Aorta (tissue), 5 donors: ENCODE measurements around the gene SLC9A7. TPM values are rescaled to one million over a fixed set of nuclear protein-coding genes. Genes with fewer than 3 reads are reported as not detected.

ENCODE experiments used
- ATAC-seq: fragments of 200-7000 bp; cut with Tn5 transposase; one replicate; pipeline ENCODE4 v1.9.1; 2022; ENCODE audit warnings: moderate library complexity; ENCODE audit not compliant: low FRiP score
- DNase-seq, 2 donors: peaks; one replicate each; pipeline ENCODE4 v3.0.0-alpha.2; 2020
- H3K27ac ChIP-seq, 2 donors: one replicate each; pipeline ENCODE4 v1.5.1; 2013; ENCODE audit warnings: low read length in 2 of 2, mild to moderate bottlenecking in 2 of 2, moderate library complexity in 2 of 2, control low read depth in 1 of 2, inconsistent platforms in 1 of 2, low read depth in 1 of 2
- H3K27me3 ChIP-seq, 2 donors: one replicate each; pipeline ENCODE4 v1.6.1; 2013; ENCODE audit warnings: control low read depth in 1 of 2, low read length in 1 of 2, mild to moderate bottlenecking in 1 of 2, moderate library complexity in 1 of 2; ENCODE audit not compliant: insufficient read depth in 2 of 2, control insufficient read depth in 1 of 2
- H3K36me3 ChIP-seq, 2 donors: one replicate each; pipeline ENCODE4 v1.6.1; 2013; ENCODE audit warnings: control low read depth in 1 of 2, low read length in 1 of 2, mild to moderate bottlenecking in 1 of 2; ENCODE audit not compliant: insufficient read depth in 2 of 2, control insufficient read depth in 1 of 2
- H3K4me1 ChIP-seq, 2 donors: one replicate each; pipeline ENCODE4 v1.6.1; 2013; ENCODE audit warnings: low read length in 2 of 2, control low read depth in 1 of 2, mild to moderate bottlenecking in 1 of 2, moderate library complexity in 1 of 2; ENCODE audit not compliant: insufficient read depth in 2 of 2, control insufficient read depth in 1 of 2
- H3K4me3 ChIP-seq, 2 donors: one replicate each; pipeline ENCODE4 v1.5.1; 2013; ENCODE audit warnings: low read length in 2 of 2, control low read depth in 1 of 2, mild to moderate bottlenecking in 1 of 2
- H3K9me3 ChIP-seq: one replicate; pipeline ENCODE4 v1.6.1; 2013; ENCODE audit warnings: mild to moderate bottlenecking, low read length; ENCODE audit not compliant: control insufficient read depth
- WGBS, 2 donors: extraction: QIAGEN DNeasy Blood & Tissue Kit; methylation state at CpG; one replicate each; pipeline ENCODE4 v1.1.7; 2013; 5-methylcytosine and 5-hydroxymethylcytosine counted together
- intact Hi-C, 2 donors: fragments of 100-400 bp; cut with DNase I; formaldehyde crosslinking; loops; one replicate each; pipeline versions ENCODE4 v1.14.2 to v1.15.0; 2022
- polyA plus RNA-seq, 2 donors: library from polyadenylated mRNA; stranded (reverse); fragments of 200-250 nt; gene quantifications; one replicate each; pipeline ENCODE4 v1.2.3, GENCODE V29; 2013
- total RNA-seq, 2 donors: library from RNA; stranded (reverse); fragmentation: NEBNext Ultra II Directional; extraction: Animal tissue kit (Norgen Biotek cat#: 25700); gene quantifications; one replicate each; pipeline ENCODE4 v1.2.1, GENCODE V29; 2021
- donor health status: healthy with polysubstance abuse.
- donor health status: Bipolar disorder and iron deficiency.
- donor health status: DM: no; HTN: no; CAD: no.
- donor health status: DM: no; HTN: no; CAD: no.
- donor health status: DM: yes; HTN: yes; CAD: no.

SLC9A7 gene
- total and polyA plus RNA-seq, 4 donors = 0.33 to 3.0 (median 1.4) TPM

DNA sequence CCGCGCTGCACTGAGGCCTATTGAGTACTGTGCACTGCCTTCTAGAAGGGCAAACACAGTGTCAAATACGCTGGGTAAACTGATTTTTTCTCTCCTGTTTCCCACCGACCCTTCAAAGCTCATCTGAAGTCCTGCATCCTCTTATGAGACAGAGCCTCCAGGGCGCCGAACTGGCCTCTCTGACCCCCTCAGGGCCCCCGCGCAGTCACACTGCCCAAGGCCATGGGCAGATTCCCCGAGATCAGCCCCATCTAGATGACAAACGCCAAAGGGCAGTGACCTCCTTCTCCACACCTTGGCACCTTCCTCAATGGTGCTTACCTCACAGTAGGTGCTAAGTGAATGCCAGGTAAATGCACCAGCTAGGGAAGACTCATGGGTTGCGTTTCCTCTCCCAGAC, 151.0 kb downstream of the SLC9A7 start:
- Histone ChIP-seq H3K9me3 (no peaks in the 10 kb centered on the region), H3K36me3 (no peaks in the 10 kb centered on the region), H3K27ac (no peak overlapping the region), H3K4me3 (no peak overlapping the region), H3K4me1 (no peaks in the 10 kb centered on the region), H3K27me3 (no peaks in the 10 kb centered on the region)
- no peak for ATAC-seq
- WGBS, 2 donors = 70 to 94% methylated on average over 11 of the region's 11 CpGs
- DNase-seq = no peak
- intact Hi-C loops = no loop called here

DNA sequence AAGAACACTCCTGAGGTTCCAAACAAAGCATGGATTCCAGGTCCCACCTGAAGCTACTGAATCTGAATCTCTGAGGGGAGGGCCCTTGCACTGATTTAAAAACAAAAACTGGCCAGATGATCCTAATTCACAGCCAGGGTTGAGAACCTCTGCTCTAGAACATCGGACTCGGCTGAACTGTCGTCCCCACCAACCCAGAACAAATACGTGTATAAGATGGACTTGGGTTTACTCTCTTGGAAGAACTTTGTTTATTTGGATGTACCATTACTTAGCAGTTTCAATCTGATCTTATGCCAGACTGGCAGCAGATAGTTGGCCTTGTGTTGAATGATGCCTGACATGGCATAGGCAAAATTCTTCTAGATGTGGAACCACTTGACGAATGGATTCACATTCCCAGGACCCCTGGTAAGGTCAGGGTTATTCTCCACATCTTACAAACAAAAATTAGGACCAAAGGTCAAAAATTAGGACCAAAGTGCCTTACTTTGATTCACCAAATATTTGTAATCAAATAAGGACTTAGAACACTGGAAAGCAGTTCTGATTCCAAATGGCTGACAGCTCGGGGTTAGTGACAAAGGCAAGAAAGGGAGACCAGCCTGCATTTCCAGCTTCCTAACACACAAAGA, 156.3 kb downstream of the SLC9A7 start:
- Histone ChIP-seq H3K4me3 (no peak overlapping the region), H3K4me1 (no peaks in the 10 kb centered on the region), H3K27me3 (no peaks in the 10 kb centered on the region), H3K27ac (no peak overlapping the region), H3K36me3 (no peaks in the 10 kb centered on the region), H3K9me3 (no peaks in the 10 kb centered on the region)
- intact Hi-C loops = no loop called here
- DNase-seq = no peak
- no peak for ATAC-seq
- WGBS, 2 donors = 89 to 97% methylated on average over 6 of the region's 6 CpGs

DNA sequence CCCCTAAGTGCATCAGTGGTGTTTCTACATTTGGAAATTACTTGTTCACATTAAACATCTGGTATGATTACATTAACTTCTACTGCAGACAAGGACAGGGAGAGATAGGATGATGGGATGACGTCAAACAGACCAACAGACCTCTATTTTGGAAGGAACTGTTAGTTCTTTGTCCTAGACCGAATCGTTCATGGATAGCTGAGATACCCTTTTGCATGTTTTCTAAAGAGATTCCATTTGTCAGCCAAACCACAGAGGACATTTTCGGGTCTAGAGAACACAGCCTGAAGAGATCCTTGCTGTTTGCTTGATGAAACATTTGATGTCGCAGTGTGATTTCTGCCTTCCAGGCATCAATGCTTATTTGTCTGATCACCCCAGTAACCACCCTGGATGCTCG, 157.6 kb downstream of the SLC9A7 start:
- no peaks in the 10 kb centered on the region for H3K36me3 ChIP-seq
- no peaks in the 10 kb centered on the region for H3K27me3 ChIP-seq
- H3K4me3 ChIP-seq = no peak overlapping the region
- no peak for ATAC-seq
- intact Hi-C loops = no loop called here
- no peak overlapping the region for H3K27ac ChIP-seq
- WGBS, 2 donors = 55 to 71% methylated on average over 6 of the region's 6 CpGs
- no peak for DNase-seq
- no peaks in the 10 kb centered on the region for H3K4me1 ChIP-seq
- no peaks in the 10 kb centered on the region for H3K9me3 ChIP-seq

DNA sequence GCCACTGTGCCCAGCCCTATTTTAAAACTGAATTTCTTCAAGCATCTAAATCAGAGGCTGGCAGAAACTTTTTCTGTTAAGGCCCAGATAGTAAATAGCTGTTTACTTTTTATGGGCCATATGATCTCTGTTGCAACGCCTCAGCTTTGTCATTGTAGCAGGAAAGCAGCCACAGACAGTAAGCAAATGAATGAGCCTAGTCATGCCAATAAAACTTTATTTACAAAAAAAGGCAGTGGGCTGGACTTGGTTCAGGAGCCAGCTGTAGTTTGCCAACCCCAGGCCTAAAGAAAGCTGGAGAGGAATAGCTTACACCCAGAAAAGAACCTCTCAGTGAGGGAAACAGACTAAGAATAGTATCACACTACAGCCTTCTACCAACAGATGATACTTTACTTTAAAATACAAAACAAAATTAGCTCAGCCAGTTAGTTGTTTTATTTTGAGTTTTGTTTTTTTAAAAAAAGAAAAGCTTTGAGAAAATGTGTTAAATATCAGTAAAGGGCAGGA, 159.8 kb downstream of the SLC9A7 start:
- no peak for DNase-seq
- Histone ChIP-seq H3K27ac (no peak overlapping the region), H3K36me3 (no peaks in the 10 kb centered on the region), H3K9me3 (no peaks in the 10 kb centered on the region), H3K27me3 (no peaks in the 10 kb centered on the region), H3K4me1 (no peaks in the 10 kb centered on the region), H3K4me3 (no peak overlapping the region)
- WGBS, 2 donors = 59 to 88% methylated on average over 1 of the region's 1 CpG
- intact Hi-C loops = no loop called here
- no peak for ATAC-seq

DNA sequence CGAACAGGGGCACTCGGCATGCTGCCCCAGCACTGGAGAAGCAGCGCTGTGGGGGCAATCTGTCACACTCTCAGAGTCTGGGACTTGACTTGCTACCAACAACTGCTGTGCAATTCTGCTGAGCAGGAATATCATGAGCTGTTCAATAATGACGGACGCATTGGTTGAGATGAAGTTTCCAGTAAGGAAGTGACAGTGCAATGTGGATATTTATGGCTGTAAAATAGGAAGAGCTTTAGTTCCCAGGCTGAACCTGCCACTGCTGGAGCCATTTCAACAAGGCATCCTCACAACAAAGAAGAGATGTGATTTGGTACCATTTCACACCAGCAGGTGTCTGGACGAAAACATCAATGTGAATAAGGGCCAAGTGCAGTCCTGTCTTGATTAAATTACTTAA, 161.1 kb downstream of the SLC9A7 start:
- DNase-seq (no peak), ATAC-seq (no peak)
- Histone ChIP-seq H3K9me3 (no peaks in the 10 kb centered on the region), H3K4me3 (no peak overlapping the region), H3K27me3 (no peaks in the 10 kb centered on the region), H3K27ac (no peak overlapping the region), H3K36me3 (no peaks in the 10 kb centered on the region), H3K4me1 (no peaks in the 10 kb centered on the region)
- WGBS, 2 donors = 54 to 60% methylated on average over 6 of the region's 6 CpGs
- intact Hi-C loops = no loop called here

DNA sequence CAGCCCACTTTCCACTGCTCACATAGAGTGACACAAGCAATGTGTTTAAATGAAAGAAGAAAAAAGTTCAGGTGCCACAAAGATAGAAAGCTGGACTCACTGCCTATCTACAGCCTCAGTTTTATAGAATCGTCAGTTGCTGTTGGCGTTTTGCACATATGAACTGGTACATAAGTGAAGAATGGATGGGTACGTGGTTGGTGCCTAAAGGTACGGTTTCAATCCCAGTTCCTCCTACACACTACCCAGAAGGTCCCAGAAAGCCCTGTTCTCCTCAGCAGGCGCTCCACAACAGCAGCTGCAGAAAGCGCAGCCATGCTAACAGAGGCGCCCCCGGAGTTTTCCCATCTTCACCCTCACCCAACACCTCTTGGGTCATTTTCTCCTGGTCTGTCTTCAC, 161.7 kb downstream of the SLC9A7 start:
- no peak for DNase-seq
- H3K4me3 ChIP-seq = no peak overlapping the region
- no peaks in the 10 kb centered on the region for H3K4me1 ChIP-seq
- intact Hi-C loops = no loop called here
- ATAC-seq = no peak
- WGBS, 2 donors = 83 to 94% methylated on average over 8 of the region's 8 CpGs
- H3K9me3 ChIP-seq = no peaks in the 10 kb centered on the region
- H3K36me3 ChIP-seq = no peaks in the 10 kb centered on the region
- no peaks in the 10 kb centered on the region for H3K27me3 ChIP-seq
- H3K27ac ChIP-seq = no peak overlapping the region

DNA sequence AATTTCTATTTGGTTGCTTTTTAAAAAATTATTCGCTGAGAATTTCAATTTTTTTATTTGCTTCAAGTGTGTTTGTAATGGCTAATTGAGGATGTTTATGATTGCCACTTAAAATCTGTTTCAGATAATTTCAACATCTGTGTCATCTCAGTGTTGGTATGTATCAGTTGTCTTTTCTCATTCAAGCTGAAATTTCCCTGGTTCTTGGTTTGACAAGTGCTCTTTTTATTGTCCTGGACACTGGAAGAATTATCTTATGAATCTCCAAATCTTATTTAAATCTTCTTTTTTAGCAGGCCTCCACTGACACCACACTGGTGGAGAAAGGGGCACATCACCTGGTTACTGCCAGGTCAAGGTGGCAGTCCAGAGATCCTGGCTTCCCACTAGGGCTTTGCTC, 163.8 kb downstream of the SLC9A7 start:
- no peak overlapping the region for H3K27ac ChIP-seq
- H3K27me3 ChIP-seq = no peaks in the 10 kb centered on the region
- H3K4me1 ChIP-seq = no peaks in the 10 kb centered on the region
- H3K36me3 ChIP-seq = no peaks in the 10 kb centered on the region
- DNase-seq = no peak
- H3K9me3 ChIP-seq = no peaks in the 10 kb centered on the region
- no peak for ATAC-seq
- intact Hi-C loops = no loop called here
- WGBS, 2 donors = 65 to 97% methylated on average over 1 of the region's 1 CpG
- H3K4me3 ChIP-seq = no peak overlapping the region

DNA sequence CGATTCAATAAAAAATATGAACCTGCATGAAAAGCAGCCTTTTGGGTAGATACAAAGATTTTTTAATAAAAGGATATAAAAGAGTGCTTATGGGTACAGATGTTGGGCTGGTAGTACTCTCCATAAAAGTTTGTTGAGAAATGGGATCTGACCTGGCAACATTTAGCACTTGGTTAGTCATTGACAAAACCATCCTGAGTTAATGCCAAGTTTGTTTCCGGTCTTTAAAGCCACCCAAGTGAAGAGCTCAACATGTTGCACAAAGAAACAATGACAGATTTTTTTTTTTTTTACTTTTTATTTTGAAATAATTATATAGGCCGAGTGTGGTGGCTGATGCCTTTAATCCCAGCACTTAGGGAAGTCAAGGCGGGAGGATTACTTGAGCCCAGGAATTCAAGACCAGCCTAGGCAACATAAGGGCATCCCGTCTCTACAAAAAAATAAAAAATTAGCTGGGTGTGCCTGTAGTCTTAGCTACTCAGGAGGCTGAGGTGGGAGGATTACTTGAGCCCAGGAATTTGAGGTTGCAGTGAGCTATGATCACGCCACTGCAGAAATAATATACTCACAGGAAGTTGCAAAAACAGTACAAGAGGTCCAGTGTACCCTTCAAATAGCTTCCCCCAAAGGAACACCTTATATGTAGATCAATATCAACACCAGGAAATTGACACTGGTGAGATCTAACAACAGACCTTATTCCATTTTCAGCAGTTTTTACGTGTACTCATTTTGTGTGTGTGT, 168.8 kb downstream of the SLC9A7 start:
- intact Hi-C loops = no loop called here
- WGBS, 2 donors = 75 to 76% methylated on average over 7 of the region's 7 CpGs
- H3K27ac ChIP-seq = no peak overlapping the region
- H3K27me3 ChIP-seq = peaks cover 0 to 3% of the 10 kb centered on the region in 2 donors
- DNase-seq = no peak
- H3K4me3 ChIP-seq = no peak overlapping the region
- no peaks in the 10 kb centered on the region for H3K4me1 ChIP-seq
- no peaks in the 10 kb centered on the region for H3K36me3 ChIP-seq
- no peak for ATAC-seq
- no peaks in the 10 kb centered on the region for H3K9me3 ChIP-seq

DNA sequence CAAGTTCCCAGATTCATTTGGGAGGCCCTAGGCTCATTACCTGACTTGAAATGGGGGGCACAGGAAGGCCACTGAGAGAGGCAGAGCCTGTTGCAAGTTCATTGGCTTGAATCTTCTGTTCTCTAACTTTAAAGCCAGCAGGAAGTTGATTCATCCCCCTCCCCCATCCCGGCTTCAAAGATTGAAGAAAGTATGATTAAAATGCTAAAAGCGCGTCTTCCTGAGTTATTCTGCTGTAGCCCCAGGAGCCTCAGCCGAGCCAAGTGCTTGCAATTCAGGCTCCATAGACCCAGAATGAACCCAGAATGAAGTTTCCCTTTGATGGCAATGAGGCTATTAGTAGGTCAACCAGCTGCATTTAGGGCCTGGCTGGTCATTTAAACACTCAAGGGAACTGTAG, 170.7 kb downstream of the SLC9A7 start:
- H3K4me1 ChIP-seq = no peaks in the 10 kb centered on the region
- peak in 1 of 2 donors; percentile 50 for DNase-seq
- 5 to 23% methylated on average over 4 of the region's 4 CpGs for WGBS, 2 donors
- H3K27me3 ChIP-seq = peaks cover 0 to 3% of the 10 kb centered on the region in 2 donors
- intact Hi-C loops = no loop called here
- peak overlapping the region in 1 of 2 donors; percentile 86 for H3K27ac ChIP-seq
- H3K36me3 ChIP-seq = no peaks in the 10 kb centered on the region
- no peak overlapping the region for H3K4me3 ChIP-seq
- H3K9me3 ChIP-seq = no peaks in the 10 kb centered on the region
- peak; percentile 67 for ATAC-seq
